Mesothelial cell of epicardium (in vitro differentiated cells): ENCODE measurements around the gene MGAT1. TPM values are rescaled to one million over a fixed set of nuclear protein-coding genes. Genes with fewer than 3 reads are reported as not detected.

Experiments used
- DNase-seq, 2 experiments: peaks; one replicate each; pipeline ENCODE4 v3.0.0; 2021; ENCODE audit warnings: low spot score in 2 of 2; ENCODE audit not compliant: unreplicated experiment in 2 of 2
- H3K27ac Mint-ChIP-seq: 2 replicates; pipeline ENCODE4 v1.8.0; 2021; ENCODE audit warnings: mixed read lengths
- H3K27me3 Mint-ChIP-seq: 2 replicates; pipeline ENCODE4 v1.8.0; 2021; ENCODE audit warnings: low read depth, mixed read lengths
- H3K36me3 Mint-ChIP-seq: 2 replicates; pipeline ENCODE4 v1.8.0; 2021; ENCODE audit warnings: mixed read lengths
- H3K4me1 Mint-ChIP-seq: 2 replicates; pipeline ENCODE4 v1.8.0; 2021; ENCODE audit warnings: mixed read lengths
- H3K4me3 Mint-ChIP-seq: 2 replicates; pipeline ENCODE4 v1.8.0; 2021; ENCODE audit warnings: mild to moderate bottlenecking, moderate library complexity, mixed read lengths
- H3K9me3 Mint-ChIP-seq: 2 replicates; pipeline ENCODE4 v1.8.0; 2021; ENCODE audit warnings: mixed read lengths
- CTCF ChIP-seq: fragments of 200-600 bp; sonication (generic); IDR thresholded peaks from one replicate; pipeline ENCODE4 v1.5.0; 2021; ENCODE audit warnings: antibody characterized with exemption; ENCODE audit not compliant: unreplicated experiment
- total RNA-seq: library from RNA; stranded (reverse); gene quantifications from 3 replicates; pipeline ENCODE4 v1.2.1, GENCODE V29; 2021

MGAT1 gene
- total RNA-seq, 1 donor from 2014 or later, result 91.4 TPM

- Mint-ChIP-seq H3K27ac (no peak overlapping the region), H3K36me3 (no peaks in the 10 kb centered on the region), H3K27me3 (peaks cover 12% of the 10 kb centered on the region), H3K4me3 (no peak overlapping the region), H3K4me1 (peaks cover 8% of the 10 kb centered on the region), H3K9me3 (peaks cover 4% of the 10 kb centered on the region)
- TF ChIP-seq CTCF, result no peak
- DNase-seq, result no peak
Measured at GRCh38 chr5:180779985-180780610, 22.5 kb downstream of the MGAT1 start.

- Mint-ChIP-seq H3K27me3 (peaks cover 17% of the 10 kb centered on the region), H3K27ac (no peak overlapping the region), H3K4me1 (no peaks in the 10 kb centered on the region), H3K9me3 (peaks cover 19% of the 10 kb centered on the region), H3K36me3 (no peaks in the 10 kb centered on the region), H3K4me3 (no peak overlapping the region)
- no peak for TF ChIP-seq CTCF
- DNase-seq, result no peak
Measured at GRCh38 chr5:180777475-180777874, 25.1 kb downstream of the MGAT1 start.

GRCh38 chr5:180776376-180776775 lies 26.2 kb downstream of the MGAT1 start:
- no peak for TF ChIP-seq CTCF
- DNase-seq, result no peak
- peaks cover 17% of the 10 kb centered on the region for H3K27me3 Mint-ChIP-seq
- no peak overlapping the region for H3K4me3 Mint-ChIP-seq
- no peaks in the 10 kb centered on the region for H3K4me1 Mint-ChIP-seq
- H3K9me3 Mint-ChIP-seq, result peaks cover 21% of the 10 kb centered on the region
- H3K36me3 Mint-ChIP-seq, result peaks cover 5% of the 10 kb centered on the region
- H3K27ac Mint-ChIP-seq, result no peak overlapping the region

GRCh38 chr5:180775624-180776023 lies 27.0 kb downstream of the MGAT1 start:
- Mint-ChIP-seq H3K9me3 (peaks cover 21% of the 10 kb centered on the region), H3K4me1 (no peaks in the 10 kb centered on the region), H3K36me3 (peaks cover 5% of the 10 kb centered on the region), H3K4me3 (no peak overlapping the region), H3K27me3 (peaks cover 17% of the 10 kb centered on the region), H3K27ac (no peak overlapping the region)
- no peak for DNase-seq
- no peak for TF ChIP-seq CTCF

- no peak overlapping the region for H3K27ac Mint-ChIP-seq
- H3K27me3 Mint-ChIP-seq, result peaks cover 11% of the 10 kb centered on the region
- DNase-seq, result no peak
- no peaks in the 10 kb centered on the region for H3K4me1 Mint-ChIP-seq
- no peak overlapping the region for H3K4me3 Mint-ChIP-seq
- H3K36me3 Mint-ChIP-seq, result peaks cover 5% of the 10 kb centered on the region
- peaks cover 39% of the 10 kb centered on the region for H3K9me3 Mint-ChIP-seq
- TF ChIP-seq CTCF, result no peak
Measured at GRCh38 chr5:180771839-180772238, 30.8 kb downstream of the MGAT1 start.

GRCh38 chr5:180769821-180770220 lies 32.8 kb downstream of the MGAT1 start:
- H3K4me3 Mint-ChIP-seq, result no peak overlapping the region
- peaks cover 7% of the 10 kb centered on the region for H3K27me3 Mint-ChIP-seq
- H3K9me3 Mint-ChIP-seq, result peaks cover 53% of the 10 kb centered on the region
- TF ChIP-seq CTCF, result no peak
- no peaks in the 10 kb centered on the region for H3K4me1 Mint-ChIP-seq
- no peak overlapping the region for H3K27ac Mint-ChIP-seq
- no peak for DNase-seq
- H3K36me3 Mint-ChIP-seq, result peaks cover 5% of the 10 kb centered on the region
